Measurements from ENCODE around the gene KCNC3.

The KCNC3 gene

DNA sequence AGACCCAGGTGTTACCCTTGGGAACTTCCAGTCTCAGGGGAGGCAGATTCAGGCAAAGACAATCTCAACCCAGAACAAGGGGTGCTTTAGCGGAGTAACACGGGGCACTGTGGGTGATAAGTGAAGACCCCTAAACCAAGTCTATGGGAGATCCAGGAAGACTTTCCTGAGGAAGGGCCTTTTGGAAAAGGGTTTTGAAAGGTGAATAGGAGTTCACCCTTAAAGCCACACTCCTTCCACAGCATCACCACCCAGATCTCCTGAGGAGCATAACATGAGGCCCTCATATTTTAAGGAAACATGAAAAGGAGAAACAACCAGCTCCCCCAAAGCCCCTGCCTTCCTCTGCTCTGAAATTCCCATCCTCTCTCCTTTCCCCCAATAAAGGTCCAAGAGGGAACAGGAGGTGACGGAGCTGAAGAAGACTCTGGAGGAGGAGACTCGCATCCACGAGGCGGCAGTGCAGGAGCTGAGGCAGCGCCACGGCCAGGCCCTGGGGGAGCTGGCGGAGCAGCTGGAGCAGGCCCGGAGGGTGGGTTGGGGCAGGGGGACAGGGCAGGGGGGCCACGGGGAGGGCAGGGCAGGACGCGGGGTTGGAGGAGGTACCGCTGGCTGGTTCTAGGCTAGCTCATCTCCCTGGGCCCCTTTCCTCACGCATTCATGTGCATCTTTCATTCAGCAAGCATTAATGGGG is 52.7 kb downstream of the KCNC3 start:
- no peak for DNase-seq (ENCODE audit: low spot score)

DNA sequence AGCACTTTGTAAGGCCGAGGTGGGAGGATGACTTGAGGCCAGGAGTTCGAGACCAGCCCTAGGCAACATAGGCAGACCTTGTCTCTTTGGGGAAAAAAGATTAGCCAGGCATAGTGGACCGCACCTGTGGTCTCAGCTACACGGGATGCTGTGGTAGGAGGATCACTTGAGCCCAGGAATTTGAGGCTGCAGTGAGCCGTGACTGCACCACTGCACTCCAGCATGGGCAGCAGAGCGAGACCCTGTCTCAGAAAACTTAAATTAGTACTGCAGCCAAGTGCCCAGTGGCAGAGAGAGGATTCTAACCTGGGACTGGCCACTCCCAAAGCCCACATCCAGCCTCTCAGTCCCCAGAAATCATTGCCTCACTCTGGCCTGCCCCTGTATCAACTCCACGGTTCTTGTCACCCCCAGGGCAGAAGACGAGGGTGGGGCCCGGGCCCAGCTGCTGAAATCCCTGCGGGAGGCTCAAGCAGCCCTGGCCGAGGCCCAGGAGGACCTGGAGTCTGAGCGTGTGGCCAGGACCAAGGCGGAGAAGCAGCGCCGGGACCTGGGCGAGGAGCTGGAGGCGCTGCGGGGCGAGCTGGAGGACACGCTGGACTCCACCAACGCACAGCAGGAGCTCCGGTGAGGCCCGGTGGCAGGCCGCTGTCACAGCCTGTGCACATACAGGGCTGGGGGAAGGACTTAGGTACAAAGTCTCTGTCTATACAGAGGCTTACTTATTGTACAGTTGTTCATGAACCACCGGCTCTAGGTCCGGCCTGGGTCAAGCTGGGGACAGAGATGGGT is 53.4 kb downstream of the KCNC3 start:
- no peak for DNase-seq (ENCODE audit: low spot score)

DNA sequence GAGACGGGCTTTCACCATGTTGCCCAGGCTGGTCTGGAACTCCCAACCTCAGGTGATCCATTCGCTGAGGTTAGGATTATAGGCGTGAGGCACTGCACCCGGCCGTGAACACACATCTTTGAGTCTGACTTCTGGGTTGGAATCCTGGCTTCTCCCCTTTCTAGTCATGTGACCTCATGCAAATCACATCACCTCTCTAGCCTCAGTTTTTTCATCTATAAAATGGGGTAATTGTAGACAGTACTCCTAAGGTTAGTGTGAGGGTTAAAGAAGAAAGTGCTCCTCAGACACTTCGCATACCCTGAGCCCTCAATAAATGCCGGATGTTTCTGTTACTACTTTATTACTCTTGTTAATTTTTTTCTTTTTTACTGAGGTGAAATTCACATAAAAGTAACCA is 55.4 kb downstream of the KCNC3 start:
- no peak for DNase-seq (ENCODE audit: low spot score)

DNA sequence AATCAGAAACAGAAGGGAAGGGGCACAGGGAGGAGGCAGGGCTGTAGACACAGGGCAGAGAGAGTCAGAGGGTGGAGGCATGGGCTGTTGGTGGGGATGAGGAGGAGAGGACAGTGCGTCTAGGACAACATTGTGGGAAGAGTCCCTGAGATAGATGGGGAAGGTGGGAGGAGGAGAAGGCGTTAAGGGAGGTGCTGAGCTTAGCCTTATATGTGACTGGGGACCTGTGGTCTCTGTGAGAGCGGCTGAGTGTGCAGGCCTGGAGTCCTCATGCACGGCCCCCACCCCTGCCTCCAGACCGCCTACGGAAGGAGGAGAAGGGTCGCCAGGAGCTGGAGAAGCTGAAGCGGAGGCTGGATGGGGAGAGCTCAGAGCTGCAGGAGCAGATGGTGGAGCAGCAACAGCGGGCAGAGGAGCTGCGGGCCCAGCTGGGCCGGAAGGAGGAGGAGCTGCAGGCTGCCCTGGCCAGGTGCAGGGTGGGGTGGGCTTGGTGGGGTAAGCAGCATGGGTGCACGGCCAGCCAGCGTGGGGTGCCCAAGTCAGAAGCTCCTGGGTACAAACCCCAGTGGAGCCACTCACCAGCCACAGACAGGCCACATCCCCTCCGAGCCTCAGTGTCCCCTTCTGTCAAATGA is 56.8 kb downstream of the KCNC3 start:
- DNase-seq (ENCODE audit: low spot score): no peak

DNA sequence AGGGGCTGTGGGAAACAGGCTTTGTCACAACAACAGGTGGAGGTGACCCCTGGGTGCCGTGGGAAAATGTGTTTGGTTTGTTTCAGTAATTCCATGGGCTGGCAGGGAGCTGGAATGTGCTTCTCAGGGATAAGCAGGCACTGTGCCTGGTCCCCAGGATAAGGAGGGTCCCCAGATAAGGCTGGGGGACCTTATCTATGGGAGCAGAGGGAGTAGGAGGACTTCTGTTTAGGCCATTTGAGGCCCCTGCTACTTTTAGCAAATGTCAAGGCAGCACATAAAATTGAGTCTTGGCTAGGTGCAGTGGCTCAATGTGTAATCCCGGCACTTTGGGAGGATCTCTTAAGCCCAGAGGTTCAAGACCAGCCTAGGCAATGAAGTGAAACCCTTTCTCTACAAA is 59.5 kb downstream of the KCNC3 start:
- DNase-seq (ENCODE audit: low spot score): no peak

DNA sequence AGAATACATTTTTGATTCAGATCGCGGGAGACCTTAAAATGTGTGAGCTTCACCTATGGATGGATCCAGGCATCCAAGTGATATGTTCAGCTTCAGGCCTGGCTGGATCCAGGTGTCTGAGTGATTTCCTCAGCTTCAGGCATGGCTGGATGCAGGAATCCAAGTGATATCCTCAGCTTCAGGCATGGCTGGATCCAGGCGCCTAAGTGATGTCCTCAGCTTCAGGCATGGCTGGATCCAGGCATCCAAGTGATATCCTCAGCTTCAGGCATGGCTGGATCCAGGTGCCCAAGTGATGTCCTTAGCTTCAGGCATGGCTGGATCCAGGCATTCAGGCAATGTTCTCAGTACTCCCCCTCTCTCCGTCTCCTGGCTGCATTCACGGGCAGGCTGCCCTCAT is 60.7 kb downstream of the KCNC3 start:
- no peak for DNase-seq (ENCODE audit: low spot score)

DNA sequence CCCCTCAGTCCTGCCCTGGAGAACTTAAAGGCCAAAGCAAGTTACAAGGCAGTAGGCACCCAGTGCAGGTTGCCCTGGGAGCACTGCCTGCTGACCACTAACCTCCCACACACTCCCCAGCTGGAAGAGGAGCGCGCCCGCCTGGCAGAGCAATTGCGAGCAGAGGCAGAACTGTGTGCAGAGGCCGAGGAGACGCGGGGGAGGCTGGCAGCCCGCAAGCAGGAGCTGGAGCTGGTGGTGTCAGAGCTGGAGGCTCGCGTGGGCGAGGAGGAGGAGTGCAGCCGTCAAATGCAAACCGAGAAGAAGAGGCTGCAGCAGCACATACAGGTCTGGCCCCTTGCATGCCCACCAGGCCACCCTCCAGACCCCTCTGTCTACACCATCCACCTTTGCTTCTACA is 61.1 kb downstream of the KCNC3 start:
- no peak for DNase-seq (ENCODE audit: low spot score)

DNA sequence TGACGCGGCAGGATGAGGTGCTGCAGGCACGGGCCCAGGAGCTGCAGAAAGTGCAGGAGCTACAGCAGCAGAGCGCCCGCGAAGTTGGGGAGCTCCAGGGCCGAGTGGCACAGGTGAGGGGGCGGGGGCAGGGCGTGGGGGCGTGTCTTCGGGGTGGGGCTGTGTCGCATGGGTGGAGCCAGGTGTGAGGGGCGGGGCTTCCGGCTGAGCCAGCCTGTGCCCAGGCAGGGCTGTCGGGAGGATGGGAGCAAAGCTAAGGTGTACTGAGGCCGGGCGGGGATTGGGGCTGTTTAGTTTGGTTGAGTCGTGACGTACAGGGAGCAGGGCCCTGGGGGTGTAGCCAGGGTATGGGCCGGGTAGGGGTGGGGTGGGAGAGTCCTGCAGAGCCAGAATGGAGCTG is 62.3 kb downstream of the KCNC3 start:
- DNase-seq (ENCODE audit: low spot score): no peak

DNA sequence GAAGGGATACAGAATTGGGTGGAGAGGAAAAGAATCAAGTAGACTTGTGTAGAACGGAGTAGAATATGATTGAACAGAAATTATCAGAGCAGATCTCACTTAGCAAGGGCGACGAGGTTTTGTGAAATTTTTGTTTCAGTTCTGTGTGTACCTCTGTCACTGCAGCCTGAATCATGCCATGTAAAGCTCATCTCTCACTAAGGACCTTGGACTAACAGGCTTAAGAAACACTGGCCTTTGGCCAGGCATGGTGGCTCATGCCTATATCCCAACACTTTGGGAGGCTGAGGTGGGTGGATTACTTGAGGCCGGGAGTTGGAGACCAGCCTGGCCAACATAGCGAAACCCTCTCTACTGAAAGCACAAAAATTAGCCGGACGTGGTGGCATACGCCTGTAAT is 63.1 kb downstream of the KCNC3 start:
- no peak for DNase-seq (ENCODE audit: low spot score)

DNA sequence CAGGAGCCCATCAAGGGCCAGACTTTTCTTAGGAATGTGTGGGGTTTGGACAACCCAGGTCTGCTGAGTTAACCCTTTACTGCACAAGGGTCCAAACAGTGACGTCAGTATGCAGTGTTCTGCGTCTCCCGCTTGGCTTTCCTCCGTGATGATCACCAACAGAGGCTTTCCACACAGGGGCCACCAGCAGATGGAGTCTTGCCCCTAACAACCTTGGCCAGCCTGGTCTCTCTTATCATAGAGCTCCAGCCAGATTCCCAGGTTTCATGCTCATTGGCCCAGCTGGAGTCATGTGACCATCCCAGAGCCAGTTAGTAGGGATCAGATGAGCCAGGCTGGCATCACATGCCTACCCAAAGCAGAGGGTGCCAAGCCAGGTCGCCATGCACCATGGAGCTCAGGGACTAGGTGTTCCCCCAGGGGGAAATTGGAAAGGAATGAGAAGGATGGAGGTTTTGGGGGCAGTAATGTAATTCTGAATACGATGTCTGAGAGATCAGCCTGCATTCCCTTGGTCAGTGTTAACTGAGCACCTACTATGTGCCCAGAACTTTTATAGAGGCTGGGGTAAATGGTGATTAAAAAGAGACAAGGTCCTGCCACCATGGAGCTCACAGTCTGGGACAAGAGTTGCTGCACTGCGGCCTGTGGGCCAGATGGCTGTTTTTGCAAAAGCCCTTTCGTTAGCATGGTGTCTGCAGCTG is 64.5 kb downstream of the KCNC3 start:
- DNase-seq (ENCODE audit: low spot score): no peak

DNA sequence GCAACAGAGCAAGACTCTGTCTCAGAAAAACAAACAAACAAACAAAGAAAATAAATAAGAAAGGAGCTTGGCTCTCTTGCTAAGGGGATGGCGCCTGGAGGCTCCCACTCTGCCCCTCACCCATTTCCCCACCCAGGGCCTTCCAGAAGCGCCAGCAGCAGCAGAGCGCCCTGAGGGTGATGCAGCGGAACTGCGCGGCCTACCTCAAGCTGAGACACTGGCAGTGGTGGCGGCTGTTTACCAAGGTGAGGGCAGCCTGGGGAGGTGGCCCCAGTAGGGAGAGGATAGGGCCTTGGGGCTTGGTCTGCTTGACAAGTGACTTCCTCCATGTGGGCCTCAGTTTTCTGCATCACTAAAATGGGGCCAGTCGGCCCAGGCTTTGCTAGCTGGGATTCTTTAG is 66.0 kb downstream of the KCNC3 start:
- no peak for DNase-seq (ENCODE audit: low spot score)

Data from COLO829 (cell line).